ENCODE results near the gene LCE3A. TPM values are rescaled to one million over a fixed set of nuclear protein-coding genes. Genes with fewer than 3 reads are reported as not detected.
"Not testable (repeated sequence)": the region's sequence is repeated elsewhere in the genome, so short reads cannot be mapped to it uniquely, and the experiment has no call there.

LCE3A gene
- polyA plus RNA-seq, 1 donor: not detected

DNA sequence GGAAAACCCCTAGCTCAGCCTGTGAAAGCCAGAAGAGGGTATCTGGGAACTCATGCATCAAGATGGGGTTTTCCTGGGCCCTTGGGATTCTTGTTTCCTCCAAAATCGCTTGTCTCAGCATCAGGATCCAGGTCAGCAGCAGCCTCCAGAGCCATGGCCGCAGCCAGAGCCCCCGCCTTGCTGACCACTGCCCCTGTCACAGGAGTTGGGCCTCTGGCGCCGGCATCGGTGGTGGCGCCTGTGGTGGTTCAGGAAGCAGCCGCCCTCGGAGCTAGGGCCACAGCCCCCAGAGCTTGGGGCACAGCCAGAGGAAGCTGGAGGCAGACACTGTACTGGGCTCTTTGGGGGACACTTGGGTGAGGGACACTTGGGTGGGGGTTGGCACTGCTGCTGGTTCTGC lies 43.4 kb downstream of the LCE3A start:
- not testable (repeated sequence) for DNase-seq; H3K27ac ChIP-seq (ENCODE audit: low read length); H3K4me3 ChIP-seq (ENCODE audit: low read length); H3K27me3 ChIP-seq (ENCODE audit: control insufficient read depth, insufficient read depth, low read length); H3K9me3 ChIP-seq (ENCODE audit: control insufficient read depth, low read depth, low read length); H3K4me1 ChIP-seq (ENCODE audit: control insufficient read depth, insufficient read depth, low read length); H3K36me3 ChIP-seq (ENCODE audit: control insufficient read depth, insufficient read depth, low read length)
- WGBS (ENCODE audit: insufficient coverage, low lambda C conversion rate): no CpG with 5 or more reads among the region's 9 CpGs

DNA sequence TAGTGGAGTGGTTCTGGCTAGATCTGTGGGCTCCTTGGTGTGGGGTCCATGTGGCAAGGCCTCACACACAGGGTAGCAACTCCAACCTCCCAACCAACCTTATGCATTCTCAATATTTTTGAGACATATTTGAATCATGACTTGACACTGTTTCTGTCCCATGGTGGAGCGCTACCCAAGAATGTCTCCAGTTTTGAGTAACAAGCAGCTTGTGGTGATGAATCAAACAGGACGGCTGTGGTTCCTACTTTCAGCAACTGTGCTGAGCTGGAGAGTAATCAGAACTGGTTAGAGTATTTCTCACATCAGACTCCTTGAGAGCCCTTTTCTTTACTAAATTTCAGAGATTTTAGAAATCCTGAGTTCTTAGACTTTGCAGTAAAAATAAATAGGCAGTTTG lies 45.7 kb downstream of the LCE3A start:
- H3K4me1 ChIP-seq (ENCODE audit: control insufficient read depth, insufficient read depth, low read length): no peaks in the 10 kb centered on the region
- no peak overlapping the region for H3K27ac ChIP-seq (ENCODE audit: low read length)
- no peaks in the 10 kb centered on the region for H3K27me3 ChIP-seq (ENCODE audit: control insufficient read depth, insufficient read depth, low read length)
- no peaks in the 10 kb centered on the region for H3K9me3 ChIP-seq (ENCODE audit: control insufficient read depth, low read depth, low read length)
- DNase-seq: no peak
- H3K36me3 ChIP-seq (ENCODE audit: control insufficient read depth, insufficient read depth, low read length): no peaks in the 10 kb centered on the region
- H3K4me3 ChIP-seq (ENCODE audit: low read length): no peak overlapping the region
- no CpG with 5 or more reads among the region's 2 CpGs for WGBS (ENCODE audit: insufficient coverage, low lambda C conversion rate)

Other genes starting within 250 kb of the LCE3A start
- not detected for gene CRNN, start 208.8 kb downstream of the LCE3A start, polyA plus RNA-seq
- gene LCE5A, start 112.3 kb downstream of the LCE3A start, polyA plus RNA-seq: not detected
- not detected for gene CRCT1, start 108.6 kb downstream of the LCE3A start, polyA plus RNA-seq
- not detected for gene LCE3E, start 56.3 kb downstream of the LCE3A start, polyA plus RNA-seq
- not detected for gene LCE3D, start 42.6 kb downstream of the LCE3A start, polyA plus RNA-seq
- gene LCE3C, start 22.9 kb downstream of the LCE3A start, polyA plus RNA-seq: not detected
- gene LCE3B, start 9.3 kb downstream of the LCE3A start, polyA plus RNA-seq: not detected
- not detected for gene LCE2D, start 40.3 kb upstream of the LCE3A start, polyA plus RNA-seq
- gene LCE2C, start 52.2 kb upstream of the LCE3A start, polyA plus RNA-seq: not detected
- not detected for gene LCE2B, start 63.0 kb upstream of the LCE3A start, polyA plus RNA-seq
- gene LCE2A, start 75.2 kb upstream of the LCE3A start, polyA plus RNA-seq: not detected
- not detected for gene LCE4A, start 85.1 kb upstream of the LCE3A start, polyA plus RNA-seq
- not detected for gene KPRP, start 134.9 kb upstream of the LCE3A start, polyA plus RNA-seq
- not detected for gene LCE1F, start 152.0 kb upstream of the LCE3A start, polyA plus RNA-seq
- gene LCE1E, start 163.2 kb upstream of the LCE3A start, polyA plus RNA-seq: not detected
- gene LCE1D, start 173.6 kb upstream of the LCE3A start, polyA plus RNA-seq: not detected
- not detected for gene LCE1C, start 183.5 kb upstream of the LCE3A start, polyA plus RNA-seq
- gene LCE1B, start 188.9 kb upstream of the LCE3A start, polyA plus RNA-seq: not detected
- gene LCE1A, start 204.4 kb upstream of the LCE3A start, polyA plus RNA-seq: not detected
- gene LCE6A, start 219.8 kb upstream of the LCE3A start, polyA plus RNA-seq: not detected
- not detected for gene LCE7A, start 236.9 kb upstream of the LCE3A start, polyA plus RNA-seq

Data from large intestine (tissue), 3 donors.